NB4 (cell line): ENCODE data around the gene MRPS22.

Source experiments
- CTCF ChIP-seq: IDR thresholded peaks from one replicate; pipeline ENCODE4 v1.5.1; 2012; ENCODE audit warnings: low read depth, low read length
- POLR2A ChIP-seq: IDR thresholded peaks from 2 replicates; pipeline ENCODE4 v1.6.1; 2011; ENCODE audit warnings: mild to moderate bottlenecking; ENCODE audit not compliant: insufficient read length; ENCODE audit errors: extremely low read depth

- TF ChIP-seq POLR2A (no peak), CTCF (no peak)
Measured at GRCh38 chr3:139318431-139318816, 25.4 kb upstream of the MRPS22 start.
